GM23338 (cell line): ENCODE data around the gene ZNF398. TPM values are rescaled to one million over a fixed set of nuclear protein-coding genes. Genes with fewer than 3 reads are reported as not detected.

Source experiments
- ATAC-seq: fragments of 200-7000 bp; cut with Tn5 transposase; 3 replicates; pipeline ENCODE4 v1.9.1; 2020
- DNase-seq: peaks from one replicate; pipeline ENCODE4 v3.0.0-alpha.2; 2015; ENCODE audit warnings: low spot score
- H2AFZ ChIP-seq: fragments of 200-600 bp; sonication (generic); 2 replicates; pipeline ENCODE4 v1.8.0; 2016; ENCODE audit warnings: antibody characterized with exemption, mild to moderate bottlenecking, moderate library complexity
- H3F3A ChIP-seq: fragments of 200-600 bp; sonication (generic); replicated peaks from 2 replicates; pipeline ENCODE4 v1.8.0; 2017; ENCODE audit warnings: antibody characterized with exemption, mixed run types, low read depth
- H3K27ac ChIP-seq: fragments of 200-600 bp; sonication (generic); 2 replicates; pipeline ENCODE4 v1.6.1; 2016; ENCODE audit warnings: low read depth
- H3K27me3 ChIP-seq: fragments of 200-600 bp; sonication (generic); 2 replicates; pipeline ENCODE4 v1.8.0; 2016; ENCODE audit warnings: mild to moderate bottlenecking, mixed run types, moderate library complexity; ENCODE audit not compliant: insufficient read depth
- H3K36me3 ChIP-seq: fragments of 200-600 bp; sonication (generic); 2 replicates; pipeline ENCODE4 v1.8.0; 2016; ENCODE audit warnings: mild to moderate bottlenecking; ENCODE audit not compliant: insufficient read depth
- H3K4me1 ChIP-seq: fragments of 200-600 bp; sonication (generic); 2 replicates; pipeline ENCODE4 v1.8.0; 2016; ENCODE audit warnings: mild to moderate bottlenecking, moderate library complexity; ENCODE audit not compliant: insufficient read depth
- H3K4me2 ChIP-seq: fragments of 200-600 bp; sonication (generic); 2 replicates; pipeline ENCODE4 v1.7.1; 2017; ENCODE audit warnings: mixed run types
- H3K4me3 ChIP-seq: fragments of 200-600 bp; sonication (generic); 2 replicates; pipeline ENCODE4 v1.6.1; 2016; ENCODE audit warnings: mixed run types
- H3K79me2 ChIP-seq: fragments of 200-600 bp; sonication (generic); replicated peaks from 2 replicates; pipeline ENCODE4 v1.8.0; 2017; ENCODE audit warnings: mild to moderate bottlenecking; ENCODE audit not compliant: insufficient read depth
- H3K9me2 ChIP-seq: fragments of 200-600 bp; sonication (generic); 2 replicates; pipeline ENCODE4 v1.8.0; 2017; ENCODE audit not compliant: insufficient read depth
- H4K20me1 ChIP-seq: fragments of 200-600 bp; sonication (generic); replicated peaks from 2 replicates; pipeline ENCODE4 v1.8.0; 2017; ENCODE audit warnings: mild to moderate bottlenecking; ENCODE audit not compliant: insufficient read depth
- H3K27ac Mint-ChIP-seq: 2 replicates; pipeline ENCODE4 v1.8.0; 2020; ENCODE audit warnings: inconsistent platforms, mild to moderate bottlenecking, moderate library complexity, mixed read lengths
- H3K27me3 Mint-ChIP-seq: 3 replicates; pipeline ENCODE4 v1.8.0; 2022; ENCODE audit warnings: low read depth, mild to moderate bottlenecking, moderate library complexity, mixed read lengths, inconsistent platforms; ENCODE audit not compliant: insufficient read depth, poor library complexity
- H3K36me3 Mint-ChIP-seq: 3 replicates; pipeline ENCODE4 v1.8.0; 2021; ENCODE audit warnings: low read depth, mild to moderate bottlenecking, inconsistent platforms, moderate library complexity, mixed read lengths
- H3K4me1 Mint-ChIP-seq: 3 replicates; pipeline ENCODE4 v1.8.0; 2020; ENCODE audit warnings: mild to moderate bottlenecking, inconsistent platforms, mixed read lengths
- H3K4me3 Mint-ChIP-seq: 3 replicates; pipeline ENCODE4 v1.8.0; 2021; ENCODE audit warnings: moderate library complexity, mild to moderate bottlenecking, inconsistent platforms, mixed read lengths
- H3K9me3 Mint-ChIP-seq: 3 replicates; pipeline ENCODE4 v1.8.0; 2020; ENCODE audit warnings: moderate library complexity, mild to moderate bottlenecking, inconsistent platforms, mixed read lengths
- CREB1 ChIP-seq: fragments of 250-450 bp; sonication (Bioruptor Pico); IDR thresholded peaks from 2 replicates; pipeline ENCODE4 v1.5.0; 2020; ENCODE audit warnings: low read depth, mild to moderate bottlenecking, moderate library complexity
- CTCF ChIP-seq, 2 experiments: fragments of 200-600 bp in 1 of 2; sonication (generic) in 1 of 2; conservative IDR thresholded peaks; 2 replicates each; pipeline versions ENCODE4 v1.5.1 to v1.6.1; 2016 to 2017; ENCODE audit warnings: antibody characterized with exemption in 2 of 2, low read depth in 2 of 2, mild to moderate bottlenecking in 2 of 2, moderate library complexity in 1 of 2
- ETS1 ChIP-seq: IDR thresholded peaks from 2 replicates; pipeline ENCODE4 v1.6.1; 2016; ENCODE audit warnings: antibody characterized with exemption
- NANOG ChIP-seq: IDR thresholded peaks from 2 replicates; pipeline ENCODE4 v1.6.1; 2016; ENCODE audit warnings: antibody characterized with exemption, borderline replicate concordance
- POLR2AphosphoS5 ChIP-seq: IDR thresholded peaks from 2 replicates; pipeline ENCODE4 v1.6.1; 2016; ENCODE audit warnings: antibody characterized with exemption, low read depth
- ZNF462 ChIP-seq: fragments of 250-450 bp; sonication (Bioruptor Pico); IDR thresholded peaks from 2 replicates; pipeline ENCODE4 v1.5.0; 2020; ENCODE audit warnings: mild to moderate bottlenecking, moderate library complexity
- polyA plus RNA-seq: library from polyadenylated mRNA; unstranded; fragments of >200 nt; fragmentation: Nextera tagmentation; extraction: Ambion mirVana; gene quantifications from 2 replicates; pipeline ENCODE4 v1.2.1, GENCODE V29; 2016
- total RNA-seq: library from RNA; depleted of rRNA; stranded (reverse); fragments of >200 nt; shearing (Covaris generic); gene quantifications from 2 replicates; pipeline ENCODE4 v1.2.3, GENCODE V29; 2014

ZNF398 gene
- total and polyA plus RNA-seq, 2 experiments from 2014 or later: 20.7 to 99.6 TPM

- TF ChIP-seq ETS1: no peak
Observed at GRCh38 chr7:149133028-149133710, 14.1 kb upstream of the ZNF398 start (continued).

- DNase-seq (peak; percentile 35), ATAC-seq (peak; percentile 62)
- Histone ChIP-seq H3K27ac (peak overlapping the region; percentile 63), H3K4me3 (no peak overlapping the region), H3K27me3 (no peaks in the 10 kb centered on the region), H3K4me1 (peaks cover 11% of the 10 kb centered on the region), H3K79me2 (no peaks in the 10 kb centered on the region), H2AFZ (no peak overlapping the region), H3K4me2 (no peak overlapping the region), H3K9me2 (no peaks in the 10 kb centered on the region), H3F3A (0 out of 2 replicates have a peak, but pooled peaks cover 10% of the 10 kb centered on the region), H3K36me3 (peaks cover 4% of the 10 kb centered on the region), H4K20me1 (no peaks in the 10 kb centered on the region)
- Mint-ChIP-seq H3K36me3 (peaks cover 43% of the 10 kb centered on the region), H3K27ac (no peak overlapping the region), H3K9me3 (peaks cover 4% of the 10 kb centered on the region), H3K4me3 (no peak overlapping the region), H3K27me3 (peaks cover 5% of the 10 kb centered on the region), H3K4me1 (0 out of 3 replicates have a peak, but pooled peaks cover 3% of the 10 kb centered on the region)
- TF ChIP-seq CTCF (conservative IDR thresholded peaks at IDR 0.05; ENCODE audit: low read depth in 2 of 2): peak in 1 of 2 experiments; percentile 56; a peak in 2 of 4 replicates
- no peak for TF ChIP-seq POLR2AphosphoS5
Observed at GRCh38 chr7:149136118-149136517, 11.1 kb upstream of the ZNF398 start.

GRCh38 chr7:149140831-149141230, 6.4 kb upstream of the ZNF398 start:
- H3K36me3 Mint-ChIP-seq: peaks cover 20% of the 10 kb centered on the region
- H3K4me1 ChIP-seq: peaks cover 14% of the 10 kb centered on the region
- no peaks in the 10 kb centered on the region for H3K36me3 ChIP-seq
- H3K27ac ChIP-seq: no peak overlapping the region
- peaks cover 8% of the 10 kb centered on the region for H3K27me3 Mint-ChIP-seq
- no peak overlapping the region for H3K4me2 ChIP-seq
- ATAC-seq (no peak), DNase-seq (no peak)
- no peaks in the 10 kb centered on the region for H3K27me3 ChIP-seq
- H3K9me2 ChIP-seq: no peaks in the 10 kb centered on the region
- no peaks in the 10 kb centered on the region for H4K20me1 ChIP-seq
- H2AFZ ChIP-seq: no peak overlapping the region
- no peaks in the 10 kb centered on the region; the same call in 2 of the 3 replicates for H3K9me3 Mint-ChIP-seq
- no peak overlapping the region for H3K27ac Mint-ChIP-seq
- no peak overlapping the region for H3K4me3 Mint-ChIP-seq
- peaks cover 7% of the 10 kb centered on the region; the same call in 1 of the 2 replicates for H3F3A ChIP-seq
- H3K4me3 ChIP-seq: no peak overlapping the region
- peaks cover 29% of the 10 kb centered on the region for H3K4me1 Mint-ChIP-seq
- H3K79me2 ChIP-seq: 0 out of 2 replicates have a peak, but pooled peaks cover 5% of the 10 kb centered on the region
- TF ChIP-seq NANOG: no peak
- no peak for TF ChIP-seq ZNF462
- TF ChIP-seq CREB1 (CRISPR knock-in tag): no peak
